Subcutaneous abdominal adipose tissue (tissue), 5 donors: Measurements from ENCODE around the gene ARHGAP27.
A peak's percentile ranks its signal among the peaks of the same experiment; 100 is the strongest.

Experiments
- H3K27ac ChIP-seq: one replicate; pipeline ENCODE4 v1.7.0; 2013; ENCODE audit warnings: low read depth, mild to moderate bottlenecking, inconsistent platforms, low read length, moderate library complexity
- H3K27me3 ChIP-seq, 5 donors: one replicate each; pipeline ENCODE4 v1.7.0; 2013; ENCODE audit warnings: low read length in 5 of 5, inconsistent platforms in 1 of 5; ENCODE audit not compliant: control insufficient read depth in 5 of 5, insufficient read depth in 4 of 5
- H3K36me3 ChIP-seq, 5 donors: one replicate each; pipeline ENCODE4 v1.7.0; 2013; ENCODE audit warnings: low read length in 5 of 5; ENCODE audit not compliant: control insufficient read depth in 5 of 5, insufficient read depth in 5 of 5
- H3K4me1 ChIP-seq, 5 donors: one replicate each; pipeline ENCODE4 v1.7.0; 2013; ENCODE audit warnings: low read length in 5 of 5, mild to moderate bottlenecking in 3 of 5, moderate library complexity in 1 of 5; ENCODE audit not compliant: control insufficient read depth in 5 of 5, insufficient read depth in 5 of 5
- H3K4me3 ChIP-seq, 5 donors: one replicate each; pipeline ENCODE4 v1.7.0; 2013; ENCODE audit warnings: low read length in 5 of 5, low read depth in 1 of 5
- H3K9ac ChIP-seq, 5 donors: one replicate each; pipeline ENCODE4 v1.7.0; 2013; ENCODE audit warnings: low read length in 5 of 5, mild to moderate bottlenecking in 4 of 5, moderate library complexity in 3 of 5
- H3K9me3 ChIP-seq, 5 donors: one replicate each; pipeline ENCODE4 v1.7.0; 2013; ENCODE audit warnings: low read length in 5 of 5; ENCODE audit not compliant: control insufficient read depth in 5 of 5
- donor health status: healthy.
- donor health status: healthy.
- donor health status: healthy.
- donor health status: healthy.
- donor health status: healthy.

The ARHGAP27 gene

GRCh38 chr17:45374501-45374900, 58.2 kb downstream of the ARHGAP27 start:
- no peak overlapping the region for H3K9ac ChIP-seq
- H3K4me3 ChIP-seq: no peak overlapping the region
- H3K27me3 ChIP-seq: no peaks in the 10 kb centered on the region
- H3K27ac ChIP-seq: no peak overlapping the region
- no peaks in the 10 kb centered on the region for H3K36me3 ChIP-seq
- H3K9me3 ChIP-seq: no peaks in the 10 kb centered on the region
- peaks cover 2 to 25% (median 22%) of the 10 kb centered on the region in 5 donors for H3K4me1 ChIP-seq

- Histone ChIP-seq H3K27me3 (no peaks in the 10 kb centered on the region), H3K9me3 (no peaks in the 10 kb centered on the region), H3K27ac (peak overlapping the region; percentile 39), H3K4me1 (peaks cover 2 to 25% (median 22%) of the 10 kb centered on the region in 5 donors), H3K9ac (peak overlapping the region in 1 of 5 donors; percentile 41), H3K36me3 (no peaks in the 10 kb centered on the region), H3K4me3 (no peak overlapping the region)
These were observed 60.3 kb downstream of the ARHGAP27 start for GRCh38 chr17:45372325-45372869.

- H3K27ac ChIP-seq: peak overlapping the region; percentile 39
- H3K36me3 ChIP-seq: no peaks in the 10 kb centered on the region
- peak overlapping the region in 4 of 5 donors; percentile 21 to 68 (median 43) for H3K9ac ChIP-seq
- peaks cover 2 to 25% (median 22%) of the 10 kb centered on the region in 5 donors for H3K4me1 ChIP-seq
- peak overlapping the region; percentile 24 to 55 (median 42) for H3K4me3 ChIP-seq
- H3K9me3 ChIP-seq: no peaks in the 10 kb centered on the region
- no peaks in the 10 kb centered on the region for H3K27me3 ChIP-seq
These were observed 61.0 kb downstream of the ARHGAP27 start for GRCh38 chr17:45371414-45372324.

GRCh38 chr17:45370949-45371413, 61.7 kb downstream of the ARHGAP27 start:
- H3K9me3 ChIP-seq: no peaks in the 10 kb centered on the region
- H3K4me3 ChIP-seq: no peak overlapping the region
- H3K36me3 ChIP-seq: no peaks in the 10 kb centered on the region
- H3K27me3 ChIP-seq: no peaks in the 10 kb centered on the region
- H3K9ac ChIP-seq: peak overlapping the region in 1 of 5 donors; percentile 41
- peaks cover 2 to 25% (median 22%) of the 10 kb centered on the region in 5 donors for H3K4me1 ChIP-seq
- H3K27ac ChIP-seq: no peak overlapping the region

- H3K36me3 ChIP-seq: no peaks in the 10 kb centered on the region
- H3K9me3 ChIP-seq: no peaks in the 10 kb centered on the region
- H3K27me3 ChIP-seq: peaks cover 0 to 4% (median 0%) of the 10 kb centered on the region in 5 donors
These were observed 63.2 kb downstream of the ARHGAP27 start for GRCh38 chr17:45369421-45369820.

GRCh38 chr17:45368651-45369050, 64.0 kb downstream of the ARHGAP27 start:
- Histone ChIP-seq H3K27ac (no peak overlapping the region), H3K4me1 (peaks cover 0 to 27% (median 25%) of the 10 kb centered on the region in 5 donors), H3K36me3 (no peaks in the 10 kb centered on the region), H3K9ac (no peak overlapping the region), H3K27me3 (peaks cover 0 to 4% (median 0%) of the 10 kb centered on the region in 5 donors), H3K4me3 (no peak overlapping the region), H3K9me3 (no peaks in the 10 kb centered on the region)

More at GRCh38 chr17:45369421-45369820, 63.2 kb downstream of the ARHGAP27 start:
- H3K4me1 ChIP-seq: peaks cover 2 to 30% (median 26%) of the 10 kb centered on the region in 5 donors
- H3K9ac ChIP-seq: no peak overlapping the region
- no peak overlapping the region for H3K27ac ChIP-seq
- H3K4me3 ChIP-seq: no peak overlapping the region

- Histone ChIP-seq H3K4me3 (no peak overlapping the region), H3K9me3 (no peaks in the 10 kb centered on the region), H3K27me3 (peaks cover 0 to 8% (median 0%) of the 10 kb centered on the region in 5 donors), H3K4me1 (peaks cover 0 to 20% (median 16%) of the 10 kb centered on the region in 5 donors), H3K9ac (no peak overlapping the region), H3K36me3 (no peaks in the 10 kb centered on the region), H3K27ac (no peak overlapping the region)
These were observed 65.5 kb downstream of the ARHGAP27 start for GRCh38 chr17:45367216-45367615.

- no peak overlapping the region for H3K4me3 ChIP-seq
- no peak overlapping the region for H3K27ac ChIP-seq
- no peaks in the 10 kb centered on the region for H3K36me3 ChIP-seq
- peaks cover 0 to 8% (median 0%) of the 10 kb centered on the region in 5 donors for H3K27me3 ChIP-seq
- H3K9me3 ChIP-seq: no peaks in the 10 kb centered on the region
- no peak overlapping the region for H3K9ac ChIP-seq
- peaks cover 0 to 15% (median 11%) of the 10 kb centered on the region in 5 donors for H3K4me1 ChIP-seq
These were observed 66.0 kb downstream of the ARHGAP27 start for GRCh38 chr17:45366691-45367090.

GRCh38 chr17:45366049-45366448, 66.6 kb downstream of the ARHGAP27 start:
- no peaks in the 10 kb centered on the region for H3K9me3 ChIP-seq
- peaks cover 0 to 8% (median 0%) of the 10 kb centered on the region in 5 donors for H3K27me3 ChIP-seq
- no peak overlapping the region for H3K4me3 ChIP-seq
- H3K27ac ChIP-seq: no peak overlapping the region
- no peaks in the 10 kb centered on the region for H3K36me3 ChIP-seq
- peaks cover 0 to 10% (median 7%) of the 10 kb centered on the region in 5 donors for H3K4me1 ChIP-seq
- H3K9ac ChIP-seq: peak overlapping the region in 1 of 5 donors; percentile 12
